Brain microvascular endothelial cell (primary cell): Measurements from ENCODE around the gene ATP6V1G2.

Experiments
- DNase-seq: peaks from one replicate; pipeline ENCODE4 v3.0.0-alpha.2; 2020
- H3K27ac ChIP-seq: fragments of 250-450 bp; sonication (Bioruptor Pico); 2 replicates; pipeline ENCODE4 v1.5.1; 2020; ENCODE audit warnings: mild to moderate bottlenecking, moderate library complexity
- H3K27me3 ChIP-seq: fragments of 250-450 bp; sonication (Bioruptor Pico); replicated peaks from 2 replicates; pipeline ENCODE4 v1.5.1; 2020; ENCODE audit warnings: mild to moderate bottlenecking
- H3K36me3 ChIP-seq: fragments of 250-450 bp; sonication (Bioruptor Pico); replicated peaks from 2 replicates; pipeline ENCODE4 v1.5.1; 2020; ENCODE audit warnings: mild to moderate bottlenecking
- H3K4me3 ChIP-seq: 2 replicates; pipeline ENCODE4 v1.5.1; 2011; ENCODE audit warnings: low read depth, mild to moderate bottlenecking, control low read depth, low read length, moderate library complexity
- in situ Hi-C: cut with HindIII; loops from 2 replicates; pipeline ENCODE4 v1.10.0; 2017; ENCODE audit warnings: low sequenced_read_pairs, low pct_ligation_motif_present
- TF ChIP-seq, protein P1 (sequence below): IDR thresholded peaks from 2 replicates; pipeline ENCODE4 v1.5.1; 2011; ENCODE audit warnings: low read depth, mild to moderate bottlenecking, moderate library complexity, low read length, control low read depth, inconsistent platforms; ENCODE audit errors: missing control alignments

Gene ATP6V1G2

DNA sequence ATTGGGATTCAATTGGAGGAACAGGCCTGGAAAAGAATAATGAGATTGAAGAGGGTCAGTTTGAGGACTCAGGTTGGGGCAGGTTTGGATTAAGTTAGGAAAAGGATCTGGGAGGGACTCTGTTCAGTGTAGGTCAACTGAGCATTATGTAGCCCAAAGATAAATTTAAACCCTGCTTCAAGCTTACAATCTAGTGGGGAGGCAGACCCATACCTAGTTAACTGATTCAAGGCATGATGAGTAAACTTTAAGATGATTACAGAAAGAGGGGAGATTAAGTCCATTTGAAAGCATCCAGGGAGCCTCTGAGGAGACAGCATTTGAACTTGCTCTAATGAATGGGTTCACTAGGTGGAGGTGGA lies 14.3 kb upstream of the ATP6V1G2 start:
- no peaks in the 10 kb centered on the region for H3K27me3 ChIP-seq
- no peak for DNase-seq
- peaks cover 17% of the 10 kb centered on the region for H3K36me3 ChIP-seq
- TF ChIP-seq, protein P1, sequence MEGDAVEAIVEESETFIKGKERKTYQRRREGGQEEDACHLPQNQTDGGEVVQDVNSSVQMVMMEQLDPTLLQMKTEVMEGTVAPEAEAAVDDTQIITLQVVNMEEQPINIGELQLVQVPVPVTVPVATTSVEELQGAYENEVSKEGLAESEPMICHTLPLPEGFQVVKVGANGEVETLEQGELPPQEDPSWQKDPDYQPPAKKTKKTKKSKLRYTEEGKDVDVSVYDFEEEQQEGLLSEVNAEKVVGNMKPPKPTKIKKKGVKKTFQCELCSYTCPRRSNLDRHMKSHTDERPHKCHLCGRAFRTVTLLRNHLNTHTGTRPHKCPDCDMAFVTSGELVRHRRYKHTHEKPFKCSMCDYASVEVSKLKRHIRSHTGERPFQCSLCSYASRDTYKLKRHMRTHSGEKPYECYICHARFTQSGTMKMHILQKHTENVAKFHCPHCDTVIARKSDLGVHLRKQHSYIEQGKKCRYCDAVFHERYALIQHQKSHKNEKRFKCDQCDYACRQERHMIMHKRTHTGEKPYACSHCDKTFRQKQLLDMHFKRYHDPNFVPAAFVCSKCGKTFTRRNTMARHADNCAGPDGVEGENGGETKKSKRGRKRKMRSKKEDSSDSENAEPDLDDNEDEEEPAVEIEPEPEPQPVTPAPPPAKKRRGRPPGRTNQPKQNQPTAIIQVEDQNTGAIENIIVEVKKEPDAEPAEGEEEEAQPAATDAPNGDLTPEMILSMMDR = no peak
- H3K4me3 ChIP-seq = no peak overlapping the region
- H3K27ac ChIP-seq = peak overlapping the region; percentile 68
- in situ Hi-C loops = no loop called here

DNA sequence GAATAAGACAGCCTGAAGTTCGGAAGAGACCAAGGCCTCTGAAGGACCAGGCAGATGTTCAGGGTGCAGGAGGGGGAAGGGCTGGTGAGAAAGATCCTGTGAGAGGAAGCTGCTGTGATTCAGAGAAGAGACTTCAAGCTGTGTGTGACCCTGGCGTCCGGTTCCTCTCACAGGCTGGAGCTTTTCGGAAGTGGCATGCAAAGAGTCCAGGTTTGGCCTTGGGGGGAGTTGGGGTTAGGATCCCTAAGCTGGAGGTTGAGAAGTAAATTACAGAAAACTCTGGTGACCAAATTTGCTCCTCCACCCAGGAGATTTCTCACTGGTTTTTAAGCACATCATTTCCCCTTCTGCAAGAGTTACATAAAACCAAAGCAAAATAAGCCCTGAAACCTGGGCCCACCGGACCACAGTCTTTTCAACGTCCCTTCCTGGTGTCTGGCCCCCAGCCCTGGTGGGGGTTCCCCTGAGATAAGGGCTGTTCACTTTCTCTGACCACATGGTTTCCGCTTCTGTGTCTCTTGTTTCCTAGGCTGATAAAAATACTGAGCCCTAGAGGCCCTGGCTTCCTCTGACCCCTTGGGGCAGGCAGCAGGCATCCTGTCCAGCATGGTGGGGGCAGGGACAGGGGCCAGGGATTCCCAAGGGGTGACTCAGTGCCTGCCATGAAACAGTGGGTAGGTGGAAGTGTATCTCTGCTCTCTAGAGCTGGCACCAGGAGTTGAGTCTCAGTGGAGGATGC lies 13.7 kb upstream of the ATP6V1G2 start:
- TF ChIP-seq, protein P1 = no peak
- Histone ChIP-seq H3K4me3 (no peak overlapping the region), H3K27me3 (no peaks in the 10 kb centered on the region), H3K27ac (peak overlapping the region; percentile 68), H3K36me3 (peaks cover 17% of the 10 kb centered on the region)
- in situ Hi-C loops = no loop called here
- peak; percentile 51 for DNase-seq

DNA sequence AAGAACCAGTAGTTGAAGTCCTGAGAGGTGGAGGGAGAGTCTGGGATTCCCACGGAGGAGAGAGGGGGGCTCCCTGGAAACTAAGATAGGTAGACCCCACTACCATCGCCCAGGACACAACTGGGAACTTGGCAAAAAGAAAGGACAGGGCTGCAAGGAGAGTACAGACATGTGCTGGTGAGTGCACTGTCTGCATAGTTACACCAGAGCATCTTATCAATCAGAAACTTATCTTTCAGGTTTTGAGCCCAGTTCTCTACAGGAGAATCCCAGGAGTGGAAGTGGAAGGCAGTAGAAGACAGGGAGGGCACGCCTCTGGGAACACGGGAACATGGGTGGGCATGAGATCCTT lies 13.2 kb upstream of the ATP6V1G2 start:
- H3K27me3 ChIP-seq = no peaks in the 10 kb centered on the region
- H3K36me3 ChIP-seq = peaks cover 17% of the 10 kb centered on the region
- no peak for DNase-seq
- in situ Hi-C loops = no loop called here
- H3K27ac ChIP-seq = peak overlapping the region; percentile 68
- TF ChIP-seq, protein P1 = no peak
- no peak overlapping the region for H3K4me3 ChIP-seq

DNA sequence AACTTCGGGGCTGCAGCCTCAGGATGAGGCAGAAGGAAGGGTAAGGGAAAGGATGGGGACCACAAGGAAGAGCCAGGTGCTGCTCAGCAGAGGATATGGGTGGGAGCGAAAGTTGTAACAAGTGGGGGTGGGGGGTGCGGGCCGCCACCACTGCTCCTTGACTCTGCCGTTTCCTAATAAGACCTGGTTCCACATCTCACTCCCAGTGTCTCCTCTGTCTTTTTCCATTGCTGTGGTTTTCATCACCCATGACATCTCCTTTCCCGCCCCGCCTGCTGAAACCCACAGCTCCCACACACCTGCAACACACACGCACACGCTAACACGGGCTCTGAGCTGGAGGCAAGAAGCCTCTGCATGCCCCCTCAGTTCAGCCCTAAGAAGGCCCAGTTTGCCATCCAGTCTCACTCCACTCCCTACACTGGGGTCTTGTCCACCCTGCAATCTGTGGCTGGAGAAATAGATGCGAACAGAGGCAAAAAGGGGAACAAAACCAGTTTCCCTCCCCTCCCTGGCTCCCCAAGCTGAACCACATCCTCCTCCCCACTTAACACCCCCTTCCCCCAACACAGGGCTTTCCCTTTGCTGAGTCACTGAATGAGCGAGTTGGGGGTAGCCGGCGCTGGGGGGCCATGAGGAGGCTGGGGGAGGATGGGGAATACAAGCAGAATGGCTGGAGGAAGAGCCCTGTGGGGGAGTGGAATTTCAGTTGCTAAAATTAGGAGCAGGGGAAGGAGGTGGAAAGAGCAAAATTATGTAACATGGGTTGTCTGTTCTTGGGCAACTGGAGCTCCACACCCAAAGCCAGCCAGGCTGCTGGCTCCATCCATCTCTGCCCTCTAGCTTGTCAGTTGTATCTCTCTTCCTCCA lies 12.5 kb upstream of the ATP6V1G2 start:
- DNase-seq = no peak
- no peak overlapping the region for H3K4me3 ChIP-seq
- in situ Hi-C loops = no loop called here
- peak overlapping the region; percentile 68 for H3K27ac ChIP-seq
- TF ChIP-seq, protein P1 = no peak
- peaks cover 17% of the 10 kb centered on the region for H3K36me3 ChIP-seq
- H3K27me3 ChIP-seq = no peaks in the 10 kb centered on the region

DNA sequence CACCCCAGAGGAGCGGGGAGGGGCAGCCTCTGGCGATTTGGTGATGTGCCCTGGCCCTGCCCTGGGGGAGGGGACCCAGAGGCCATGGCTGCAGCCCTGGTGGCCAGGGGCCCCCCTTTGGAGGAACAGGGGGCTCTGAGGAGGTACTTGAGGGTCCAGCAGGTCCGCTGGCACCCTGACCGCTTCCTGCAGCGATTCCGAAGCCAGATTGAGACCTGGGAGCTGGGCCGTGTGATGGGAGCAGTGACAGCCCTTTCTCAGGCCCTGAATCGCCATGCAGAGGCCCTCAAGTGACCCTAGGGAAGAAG lies 11.9 kb upstream of the ATP6V1G2 start:
- in situ Hi-C loops = no loop called here
- DNase-seq = no peak
- Histone ChIP-seq H3K4me3 (no peak overlapping the region), H3K27me3 (no peaks in the 10 kb centered on the region), H3K36me3 (peaks cover 18% of the 10 kb centered on the region), H3K27ac (no peak overlapping the region)
- TF ChIP-seq, protein P1 = no peak
